Endothelial cell of umbilical vein (primary cell): ENCODE measurements around the gene ZFP42. TPM values are rescaled to one million over a fixed set of nuclear protein-coding genes. Genes with fewer than 3 reads are reported as not detected.

ENCODE experiments used
- BruUV-seq: library from RNA; stranded (reverse); fragments of 400-500 nt; replicated peaks from 2 replicates; lab custom pipeline; 2021; lab: Mats Ljungman, UMichigan
- CTCF ChIA-PET: fragments of 300-600, 350-600 bp; sonication (Branson Sonifier 250); formaldehyde crosslinking; loops from one replicate; lab custom pipeline; 2021; ENCODE audit warnings: antibody characterized with exemption, inconsistent platforms; lab: Charles Lee
- POLR2A ChIA-PET: fragments of 300-600, 350-600 bp; sonication (Branson Sonifier 250); formaldehyde crosslinking; loops from one replicate; lab custom pipeline; 2021; ENCODE audit warnings: antibody characterized with exemption, inconsistent platforms; lab: Charles Lee
- DNase-seq: peaks from one replicate; pipeline ENCODE4 v3.0.0-alpha.2; 2011; ENCODE audit warnings: low read depth, low spot score
- FAIRE-seq: peaks from 2 replicates; lab custom pipeline; 2011; peaks lifted over from hg19 to GRCh38; lab: Jason Lieb, UNC
- H2AFZ ChIP-seq: 2 replicates; pipeline ENCODE4 v1.6.0; 2012; ENCODE audit warnings: low read depth, low read length, control low read depth, inconsistent platforms
- H3K27ac ChIP-seq: 2 replicates; pipeline ENCODE4 v1.5.1; 2011; ENCODE audit warnings: low read depth, mild to moderate bottlenecking, control low read depth, low read length, moderate library complexity; ENCODE audit not compliant: insufficient read depth
- H3K27me3 ChIP-seq, 2 experiments: 2 replicates each; pipeline versions ENCODE4 v1.6.0 to v1.6.1; 2011; ENCODE audit warnings: low read length in 2 of 2, mixed read lengths in 1 of 2; ENCODE audit not compliant: control insufficient read depth in 2 of 2, insufficient read depth in 2 of 2
- H3K36me3 ChIP-seq, 2 experiments: 2 replicates in 1 of 2; 3 replicates in 1 of 2; pipeline ENCODE4 v1.5.1; 2011; ENCODE audit warnings: low read length in 2 of 2, mild to moderate bottlenecking in 1 of 2, moderate library complexity in 1 of 2; ENCODE audit not compliant: control insufficient read depth in 2 of 2, insufficient read depth in 2 of 2; ENCODE audit errors: extremely low read depth in 1 of 2
- H3K4me1 ChIP-seq: 3 replicates; pipeline ENCODE4 v1.5.1; 2011; ENCODE audit warnings: mild to moderate bottlenecking, low read length; ENCODE audit not compliant: control insufficient read depth, insufficient read depth; ENCODE audit errors: extremely low read depth
- H3K4me2 ChIP-seq: 2 replicates; pipeline ENCODE4 v1.6.1; 2011; ENCODE audit warnings: low read length, control low read depth, mixed read lengths; ENCODE audit not compliant: insufficient read depth
- H3K4me3 ChIP-seq, 3 experiments: fragments of 200-600 bp in 1 of 3; sonication (generic), shearing (Covaris generic) in 1 of 3; replicated peaks in 1 of 3; 2 replicates each; pipeline ENCODE4 v1.5.1; 2011 to 2016; ENCODE audit warnings: control low read depth in 3 of 3, low read length in 3 of 3, mild to moderate bottlenecking in 2 of 3, inconsistent platforms in 1 of 3, low read depth in 1 of 3, moderate library complexity in 1 of 3; ENCODE audit not compliant: insufficient read depth in 1 of 3
- H3K79me2 ChIP-seq: 2 replicates; pipeline ENCODE4 v1.6.0; 2012; ENCODE audit warnings: low read length, inconsistent platforms; ENCODE audit not compliant: control insufficient read depth, insufficient read depth
- H3K9ac ChIP-seq: replicated peaks from 2 replicates; pipeline ENCODE3; 2011; ENCODE audit warnings: low read length, control low read depth; ENCODE audit not compliant: insufficient read depth; ENCODE audit errors: extremely low read depth
- H3K9me1 ChIP-seq: replicated peaks from 3 replicates; pipeline ENCODE4 v1.6.0; 2011; ENCODE audit warnings: mild to moderate bottlenecking, low read length; ENCODE audit not compliant: control insufficient read depth, insufficient read depth; ENCODE audit errors: extremely low read depth
- H3K9me3 ChIP-seq: replicated peaks from 2 replicates; pipeline ENCODE4 v1.5.1; 2012; ENCODE audit warnings: low read length, inconsistent platforms; ENCODE audit not compliant: control insufficient read depth, insufficient read depth
- H4K20me1 ChIP-seq: replicated peaks from 2 replicates; pipeline ENCODE3; 2011; ENCODE audit warnings: mild to moderate bottlenecking, low read length; ENCODE audit not compliant: control insufficient read depth, insufficient read depth; ENCODE audit errors: extremely low read depth
- EZH2 ChIP-seq: IDR thresholded peaks from 2 replicates; pipeline ENCODE4 v1.6.1; 2012; ENCODE audit warnings: borderline replicate concordance, low read depth, mild to moderate bottlenecking, moderate library complexity, low read length, inconsistent platforms; ENCODE audit not compliant: severe bottlenecking
- FOS ChIP-seq: IDR thresholded peaks from 2 replicates; pipeline ENCODE4 v1.6.1; 2011; ENCODE audit warnings: mild to moderate bottlenecking, low read length, moderate library complexity, borderline replicate concordance; ENCODE audit not compliant: insufficient read depth
- GATA2 ChIP-seq: IDR thresholded peaks from 2 replicates; pipeline ENCODE4 v1.7.0; 2011; ENCODE audit warnings: low read depth, mild to moderate bottlenecking, moderate library complexity, mixed read lengths, low read length; ENCODE audit not compliant: insufficient read length, insufficient read depth
- JUN ChIP-seq: IDR thresholded peaks from 2 replicates; pipeline ENCODE4 v1.6.1; 2011; ENCODE audit warnings: borderline replicate concordance, low read depth; ENCODE audit not compliant: insufficient read length, insufficient read depth
- MYC ChIP-seq: IDR thresholded peaks from one replicate; pipeline ENCODE4 v1.6.1; 2011; ENCODE audit warnings: mild to moderate bottlenecking, low read depth, low read length
- POLR2A ChIP-seq: IDR thresholded peaks from 2 replicates; pipeline ENCODE4 v1.6.1; 2012; ENCODE audit warnings: low read depth, mild to moderate bottlenecking, control low read depth, low read length
- POLR2AphosphoS5 ChIP-seq: IDR thresholded peaks from 2 replicates; pipeline ENCODE4 v1.6.1; 2012; ENCODE audit warnings: low read depth, mild to moderate bottlenecking, control low read depth, low read length, moderate library complexity; ENCODE audit not compliant: insufficient read depth
- dilution Hi-C: fragments of 300-500 bp; cut with MboI; formaldehyde crosslinking; loops from one replicate; pipeline ENCODE4 v1.15.0; 2019; ENCODE audit warnings: low sequenced_read_pairs; ENCODE audit not compliant: extremely low pct_ligation_motif_present
- intact Hi-C: fragments of 100-400 bp; cut with micrococcal nuclease; formaldehyde crosslinking; loops from one replicate; pipeline ENCODE4 v1.10.0; 2022
- polyA plus RNA-seq, 4 experiments: library from polyadenylated mRNA; depleted of rRNA in 3 of 4; stranded (reverse) in 3 of 4; unstranded in 1 of 4; fragments of >200 nt; gene quantifications; 2 replicates each; pipeline versions ENCODE4 v1.2.1 to v1.2.3, GENCODE V29; 2011 to 2012; ENCODE audit warnings: missing spikeins in 1 of 4
- total RNA-seq: library from RNA; stranded (reverse); gene quantifications from 2 replicates; pipeline ENCODE4 v1.2.3, GENCODE V29; 2021
- TF ChIP-seq, protein P1 (sequence below): IDR thresholded peaks from 2 replicates; pipeline ENCODE4 v1.6.1; 2011; ENCODE audit not compliant: insufficient read depth, insufficient read length
- TF ChIP-seq, protein P2 (sequence below), 2 donors: IDR thresholded peaks; 1 replicate in 1 of 2; 2 replicates in 1 of 2; pipeline ENCODE4 v1.5.1; 2011; ENCODE audit warnings: low read length in 2 of 2, mild to moderate bottlenecking in 2 of 2, moderate library complexity in 2 of 2, control low read depth in 1 of 2, inconsistent platforms in 1 of 2, low read depth in 1 of 2; ENCODE audit not compliant: insufficient read depth in 1 of 2; ENCODE audit errors: extremely low read depth in 1 of 2

The ZFP42 gene
- total and polyA plus RNA-seq, 2 donors (not counting 3 experiments of a cell fraction or from before 2014, with no cell fraction given): 0.04 TPM; not detected in 1

DNA sequence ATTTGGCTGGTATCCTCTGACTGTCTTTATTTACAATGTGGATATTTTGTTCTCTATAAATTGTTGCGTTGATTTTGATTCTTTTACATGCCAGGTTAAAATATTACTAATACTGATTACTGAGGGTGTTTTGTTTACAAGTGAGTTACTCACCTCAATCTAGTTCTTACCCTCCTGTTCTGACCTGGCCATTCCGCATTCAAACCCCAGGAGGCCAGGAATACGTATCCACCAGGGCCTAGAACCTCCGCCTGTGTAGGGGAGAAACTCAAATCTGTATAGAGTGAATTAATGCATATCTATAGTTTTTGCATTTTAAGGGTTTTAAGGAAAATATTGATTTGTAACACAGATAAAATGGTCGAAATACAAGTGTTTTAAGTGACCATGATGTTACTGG is 2.6 kb upstream of the ZFP42 start:
- H3K4me3 ChIP-seq: no peak overlapping the region
- no peaks in the 10 kb centered on the region for H3K36me3 ChIP-seq
- H4K20me1 ChIP-seq: no peaks in the 10 kb centered on the region
- FAIRE-seq: no peak
- no peak overlapping the region for H2AFZ ChIP-seq
- intact Hi-C loops: no loop called here
- H3K79me2 ChIP-seq: no peaks in the 10 kb centered on the region
- no peak overlapping the region for H3K27ac ChIP-seq
- dilution Hi-C loops: no loop called here
- POLR2A ChIA-PET: no interaction called here
- CTCF ChIA-PET: no interaction called here
- no peaks in the 10 kb centered on the region for H3K4me1 ChIP-seq
- H3K4me2 ChIP-seq: no peak overlapping the region
- no peaks in the 10 kb centered on the region for H3K9me3 ChIP-seq
- BruUV-seq: no TSS peak
- no peaks in the 10 kb centered on the region for H3K9me1 ChIP-seq
- no peak overlapping the region for H3K9ac ChIP-seq
- no peaks in the 10 kb centered on the region for H3K27me3 ChIP-seq
- TF ChIP-seq FOS: no peak
- TF ChIP-seq POLR2AphosphoS5: no peak
- no peak for TF ChIP-seq MYC
- TF ChIP-seq, protein P1, sequence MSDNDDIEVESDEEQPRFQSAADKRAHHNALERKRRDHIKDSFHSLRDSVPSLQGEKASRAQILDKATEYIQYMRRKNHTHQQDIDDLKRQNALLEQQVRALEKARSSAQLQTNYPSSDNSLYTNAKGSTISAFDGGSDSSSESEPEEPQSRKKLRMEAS: no peak
- no peak for TF ChIP-seq GATA2
- no peak for TF ChIP-seq EZH2
- no peak for TF ChIP-seq POLR2A
- TF ChIP-seq JUN: no peak
- TF ChIP-seq, protein P2, sequence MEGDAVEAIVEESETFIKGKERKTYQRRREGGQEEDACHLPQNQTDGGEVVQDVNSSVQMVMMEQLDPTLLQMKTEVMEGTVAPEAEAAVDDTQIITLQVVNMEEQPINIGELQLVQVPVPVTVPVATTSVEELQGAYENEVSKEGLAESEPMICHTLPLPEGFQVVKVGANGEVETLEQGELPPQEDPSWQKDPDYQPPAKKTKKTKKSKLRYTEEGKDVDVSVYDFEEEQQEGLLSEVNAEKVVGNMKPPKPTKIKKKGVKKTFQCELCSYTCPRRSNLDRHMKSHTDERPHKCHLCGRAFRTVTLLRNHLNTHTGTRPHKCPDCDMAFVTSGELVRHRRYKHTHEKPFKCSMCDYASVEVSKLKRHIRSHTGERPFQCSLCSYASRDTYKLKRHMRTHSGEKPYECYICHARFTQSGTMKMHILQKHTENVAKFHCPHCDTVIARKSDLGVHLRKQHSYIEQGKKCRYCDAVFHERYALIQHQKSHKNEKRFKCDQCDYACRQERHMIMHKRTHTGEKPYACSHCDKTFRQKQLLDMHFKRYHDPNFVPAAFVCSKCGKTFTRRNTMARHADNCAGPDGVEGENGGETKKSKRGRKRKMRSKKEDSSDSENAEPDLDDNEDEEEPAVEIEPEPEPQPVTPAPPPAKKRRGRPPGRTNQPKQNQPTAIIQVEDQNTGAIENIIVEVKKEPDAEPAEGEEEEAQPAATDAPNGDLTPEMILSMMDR (IDR thresholded peaks at IDR 0.05; ENCODE audit: extremely low read depth in 1 of 2, insufficient read depth in 1 of 2, low read depth in 1 of 2, low read length in 2 of 2): no peak
- DNase-seq: no peak
